Measurements from ENCODE around the gene BAIAP2.

The BAIAP2 gene

GRCh38 chr17:81066771-81067315, 31.9 kb downstream of the BAIAP2 start:
- no peak overlapping the region for H3K9ac ChIP-seq (ENCODE audit: low read depth, low read length)
- H3K4me1 ChIP-seq (ENCODE audit: control insufficient read depth, insufficient read depth, low read length): 0 out of 2 replicates have a peak, but pooled peaks cover 7% of the 10 kb centered on the region
- H3K36me3 ChIP-seq (ENCODE audit: control insufficient read depth, insufficient read depth, low read length): no peaks in the 10 kb centered on the region
- no peaks in the 10 kb centered on the region for H3K9me3 ChIP-seq (ENCODE audit: control insufficient read depth, insufficient read depth, low read length)
- no peaks in the 10 kb centered on the region for H3K27me3 ChIP-seq (ENCODE audit: control insufficient read depth, insufficient read depth, low read length)
- no peak overlapping the region for H3K27ac ChIP-seq (ENCODE audit: low read depth, low read length)
- no peak overlapping the region for H3K4me3 ChIP-seq (ENCODE audit: low read depth, low read length)

DNA sequence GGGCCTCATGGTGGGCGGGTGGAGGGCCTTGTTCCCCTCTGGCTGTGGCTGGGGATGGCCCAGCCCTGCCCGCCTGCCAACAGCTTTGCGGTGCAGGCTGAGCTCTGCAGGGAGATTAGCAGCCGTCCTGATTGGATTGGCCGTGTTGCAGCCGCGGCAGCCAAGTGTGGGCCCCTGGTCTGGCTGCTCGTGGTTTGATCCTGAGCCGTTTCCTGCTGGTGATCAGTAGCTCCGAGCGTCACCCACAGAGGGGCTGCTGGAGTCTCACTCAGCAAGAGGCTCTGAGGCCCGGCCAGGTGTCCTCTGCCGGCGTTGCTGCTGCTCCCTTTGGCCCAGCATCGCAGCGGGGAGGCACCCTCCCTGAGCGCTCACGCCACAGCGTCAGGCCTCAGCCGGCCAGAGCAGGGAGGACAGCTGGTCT, 32.5 kb downstream of the BAIAP2 start:
- H3K9me3 ChIP-seq (ENCODE audit: control insufficient read depth, insufficient read depth, low read length): no peaks in the 10 kb centered on the region
- no peak overlapping the region for H3K4me3 ChIP-seq (ENCODE audit: low read depth, low read length)
- H3K9ac ChIP-seq (ENCODE audit: low read depth, low read length): no peak overlapping the region
- H3K27me3 ChIP-seq (ENCODE audit: control insufficient read depth, insufficient read depth, low read length): no peaks in the 10 kb centered on the region
- no peak overlapping the region for H3K27ac ChIP-seq (ENCODE audit: low read depth, low read length)
- 0 out of 2 replicates have a peak, but pooled peaks cover 7% of the 10 kb centered on the region for H3K4me1 ChIP-seq (ENCODE audit: control insufficient read depth, insufficient read depth, low read length)
- no peaks in the 10 kb centered on the region for H3K36me3 ChIP-seq (ENCODE audit: control insufficient read depth, insufficient read depth, low read length)

GRCh38 chr17:81068411-81069134, 33.6 kb downstream of the BAIAP2 start:
- no peak overlapping the region for H3K27ac ChIP-seq (ENCODE audit: low read depth, low read length)

DNA sequence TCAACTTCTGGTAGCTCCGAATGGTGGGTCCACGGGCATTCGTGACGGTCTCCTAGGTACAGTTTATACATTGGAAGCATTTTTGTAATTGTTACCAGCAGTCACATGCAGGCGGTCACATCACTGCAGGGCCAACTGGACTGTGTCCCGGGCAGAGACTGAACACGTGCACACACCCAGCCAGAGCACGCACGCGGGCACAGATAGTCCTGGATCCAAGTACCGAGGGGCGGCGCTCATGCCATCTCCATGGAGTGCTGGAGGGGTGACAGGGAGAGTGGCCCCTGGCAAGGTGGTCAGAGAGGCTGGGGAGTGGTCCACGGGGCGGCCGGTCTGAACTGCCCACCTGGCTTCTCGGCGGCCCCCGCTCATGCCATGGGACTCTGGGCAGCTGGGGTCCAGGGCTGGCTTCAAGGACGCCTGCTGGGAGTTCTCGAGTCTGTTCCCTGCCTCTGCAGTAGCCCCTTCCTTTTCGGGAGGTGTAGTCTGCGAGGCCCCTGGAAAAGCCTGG, 34.2 kb downstream of the BAIAP2 start:
- Histone ChIP-seq H3K4me3 (ENCODE audit: low read depth, low read length) (no peak overlapping the region), H3K36me3 (ENCODE audit: control insufficient read depth, insufficient read depth, low read length) (no peaks in the 10 kb centered on the region), H3K27ac (ENCODE audit: low read depth, low read length) (no peak overlapping the region), H3K4me1 (ENCODE audit: control insufficient read depth, insufficient read depth, low read length) (0 out of 2 replicates have a peak, but pooled peaks cover 7% of the 10 kb centered on the region), H3K9me3 (ENCODE audit: control insufficient read depth, insufficient read depth, low read length) (no peaks in the 10 kb centered on the region), H3K9ac (ENCODE audit: low read depth, low read length) (no peak overlapping the region), H3K27me3 (ENCODE audit: control insufficient read depth, insufficient read depth, low read length) (no peaks in the 10 kb centered on the region)

More at GRCh38 chr17:81068411-81069134, 33.6 kb downstream of the BAIAP2 start:
- Histone ChIP-seq H3K36me3 (ENCODE audit: control insufficient read depth, insufficient read depth, low read length) (no peaks in the 10 kb centered on the region), H3K27me3 (ENCODE audit: control insufficient read depth, insufficient read depth, low read length) (no peaks in the 10 kb centered on the region), H3K9ac (ENCODE audit: low read depth, low read length) (no peak overlapping the region), H3K9me3 (ENCODE audit: control insufficient read depth, insufficient read depth, low read length) (no peaks in the 10 kb centered on the region), H3K4me1 (ENCODE audit: control insufficient read depth, insufficient read depth, low read length) (0 out of 2 replicates have a peak, but pooled peaks cover 7% of the 10 kb centered on the region), H3K4me3 (ENCODE audit: low read depth, low read length) (no peak overlapping the region)

- Histone ChIP-seq H3K4me1 (ENCODE audit: control insufficient read depth, insufficient read depth, low read length) (no peaks in the 10 kb centered on the region), H3K36me3 (ENCODE audit: control insufficient read depth, insufficient read depth, low read length) (no peaks in the 10 kb centered on the region), H3K27me3 (ENCODE audit: control insufficient read depth, insufficient read depth, low read length) (no peaks in the 10 kb centered on the region), H3K4me3 (ENCODE audit: low read depth, low read length) (no peak overlapping the region), H3K27ac (ENCODE audit: low read depth, low read length) (no peak overlapping the region), H3K9ac (ENCODE audit: low read depth, low read length) (no peak overlapping the region), H3K9me3 (ENCODE audit: control insufficient read depth, insufficient read depth, low read length) (no peaks in the 10 kb centered on the region)
These were observed 35.7 kb downstream of the BAIAP2 start for GRCh38 chr17:81070541-81071246.

- Histone ChIP-seq H3K27me3 (ENCODE audit: control insufficient read depth, insufficient read depth, low read length) (no peaks in the 10 kb centered on the region), H3K4me3 (ENCODE audit: low read depth, low read length) (no peak overlapping the region), H3K27ac (ENCODE audit: low read depth, low read length) (no peak overlapping the region), H3K9me3 (ENCODE audit: control insufficient read depth, insufficient read depth, low read length) (no peaks in the 10 kb centered on the region), H3K36me3 (ENCODE audit: control insufficient read depth, insufficient read depth, low read length) (peaks cover 3% of the 10 kb centered on the region; the same call in 1 of the 2 replicates), H3K4me1 (ENCODE audit: control insufficient read depth, insufficient read depth, low read length) (no peaks in the 10 kb centered on the region), H3K9ac (ENCODE audit: low read depth, low read length) (no peak overlapping the region)
These were observed 37.1 kb downstream of the BAIAP2 start for GRCh38 chr17:81071761-81072741.

- Histone ChIP-seq H3K9me3 (ENCODE audit: control insufficient read depth, insufficient read depth, low read length) (no peaks in the 10 kb centered on the region), H3K27me3 (ENCODE audit: control insufficient read depth, insufficient read depth, low read length) (no peaks in the 10 kb centered on the region), H3K4me3 (ENCODE audit: low read depth, low read length) (no peak overlapping the region), H3K27ac (ENCODE audit: low read depth, low read length) (no peak overlapping the region), H3K9ac (ENCODE audit: low read depth, low read length) (no peak overlapping the region), H3K36me3 (ENCODE audit: control insufficient read depth, insufficient read depth, low read length) (peaks cover 3% of the 10 kb centered on the region; the same call in 1 of the 2 replicates), H3K4me1 (ENCODE audit: control insufficient read depth, insufficient read depth, low read length) (no peaks in the 10 kb centered on the region)
These were observed 39.3 kb downstream of the BAIAP2 start for GRCh38 chr17:81073967-81074839.

GRCh38 chr17:81074875-81075274, 39.9 kb downstream of the BAIAP2 start:
- no peak overlapping the region for H3K4me3 ChIP-seq (ENCODE audit: low read depth, low read length)
- H3K9ac ChIP-seq (ENCODE audit: low read depth, low read length): no peak overlapping the region
- H3K9me3 ChIP-seq (ENCODE audit: control insufficient read depth, insufficient read depth, low read length): no peaks in the 10 kb centered on the region
- H3K36me3 ChIP-seq (ENCODE audit: control insufficient read depth, insufficient read depth, low read length): peaks cover 3% of the 10 kb centered on the region; the same call in 1 of the 2 replicates
- no peaks in the 10 kb centered on the region for H3K4me1 ChIP-seq (ENCODE audit: control insufficient read depth, insufficient read depth, low read length)
- H3K27ac ChIP-seq (ENCODE audit: low read depth, low read length): no peak overlapping the region
- H3K27me3 ChIP-seq (ENCODE audit: control insufficient read depth, insufficient read depth, low read length): no peaks in the 10 kb centered on the region

DNA sequence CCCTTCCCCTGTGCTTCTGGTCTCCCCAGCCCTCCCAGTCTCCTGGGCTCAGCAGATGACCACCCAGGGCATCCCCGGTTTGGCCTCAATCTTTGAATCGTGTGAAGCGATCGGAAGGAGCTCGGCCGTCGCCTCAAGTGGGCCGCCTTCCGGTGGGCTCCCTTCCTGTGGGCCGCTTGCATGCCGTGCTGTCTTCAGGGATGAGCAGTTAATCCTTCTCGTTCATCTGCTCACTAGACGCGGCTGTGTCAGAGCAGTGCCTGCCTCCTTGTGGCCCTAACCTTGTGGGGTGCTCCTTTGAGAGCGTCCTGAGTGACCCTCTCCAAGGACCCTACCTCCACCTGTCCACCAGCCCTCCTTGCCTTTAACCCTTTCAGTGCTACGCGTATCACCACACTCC, 40.4 kb downstream of the BAIAP2 start:
- H3K36me3 ChIP-seq (ENCODE audit: control insufficient read depth, insufficient read depth, low read length): peaks cover 3% of the 10 kb centered on the region; the same call in 1 of the 2 replicates
- H3K27me3 ChIP-seq (ENCODE audit: control insufficient read depth, insufficient read depth, low read length): no peaks in the 10 kb centered on the region
- H3K9ac ChIP-seq (ENCODE audit: low read depth, low read length): no peak overlapping the region
- no peak overlapping the region for H3K27ac ChIP-seq (ENCODE audit: low read depth, low read length)
- no peak overlapping the region for H3K4me3 ChIP-seq (ENCODE audit: low read depth, low read length)
- H3K4me1 ChIP-seq (ENCODE audit: control insufficient read depth, insufficient read depth, low read length): no peaks in the 10 kb centered on the region
- no peaks in the 10 kb centered on the region for H3K9me3 ChIP-seq (ENCODE audit: control insufficient read depth, insufficient read depth, low read length)

Data from HUES48 (cell line).